Germinal center (tissue), 1 donor: ENCODE measurements around the gene RSPO1.
"Not testable (repeated sequence)": the region's sequence is repeated elsewhere in the genome, so short reads cannot be mapped to it uniquely, and the experiment has no call there.

Source experiments
- DNase-seq: peaks from one replicate; pipeline ENCODE4 v3.0.0; 2012; ENCODE audit warnings: mixed read lengths, low spot score

Gene RSPO1, protein sequence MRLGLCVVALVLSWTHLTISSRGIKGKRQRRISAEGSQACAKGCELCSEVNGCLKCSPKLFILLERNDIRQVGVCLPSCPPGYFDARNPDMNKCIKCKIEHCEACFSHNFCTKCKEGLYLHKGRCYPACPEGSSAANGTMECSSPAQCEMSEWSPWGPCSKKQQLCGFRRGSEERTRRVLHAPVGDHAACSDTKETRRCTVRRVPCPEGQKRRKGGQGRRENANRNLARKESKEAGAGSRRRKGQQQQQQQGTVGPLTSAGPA

DNA sequence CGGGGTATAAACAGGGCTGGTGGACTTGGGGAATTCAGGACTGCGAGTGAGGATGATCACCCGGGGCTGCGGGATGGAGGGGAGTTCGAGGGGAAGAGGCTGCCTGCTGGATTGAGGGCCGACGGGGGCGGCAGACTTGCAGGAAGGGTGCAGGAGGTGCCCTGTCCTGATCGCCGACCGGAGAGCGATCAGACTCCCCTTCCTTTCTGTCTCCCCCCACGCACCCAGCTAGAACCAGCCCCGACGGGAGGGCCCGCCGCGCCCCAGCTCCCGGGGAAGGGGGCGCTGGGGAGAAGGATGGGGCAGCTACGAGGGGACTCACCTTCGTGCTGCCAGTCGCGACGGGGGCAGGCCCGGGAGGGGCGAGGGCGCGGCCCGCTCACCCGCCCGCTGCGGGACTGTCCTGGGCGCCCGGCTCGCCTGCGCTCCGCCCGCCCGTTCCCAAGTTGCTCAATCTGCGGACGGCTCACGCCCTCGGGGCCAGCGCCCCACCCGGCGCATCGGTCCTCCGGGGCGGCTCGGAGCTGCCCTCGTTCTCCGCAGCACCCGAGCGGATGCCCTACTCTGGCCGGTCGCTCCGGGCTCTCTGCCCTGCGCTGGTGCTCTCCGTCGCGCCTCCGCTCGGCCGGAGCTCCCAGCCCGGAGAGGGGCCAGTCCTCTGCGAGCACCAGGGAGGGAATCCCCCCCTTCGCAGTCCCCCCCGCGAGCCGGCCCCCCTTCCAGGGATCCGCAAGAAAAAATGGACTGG lies at the start of gene RSPO1:
RSPO1 (minus strand) TSS at position 649 of the 748 bp plus-strand sequence. CDS start 5,231 bp downstream, outside the sequence.
- peak; percentile 20 for DNase-seq

DNA sequence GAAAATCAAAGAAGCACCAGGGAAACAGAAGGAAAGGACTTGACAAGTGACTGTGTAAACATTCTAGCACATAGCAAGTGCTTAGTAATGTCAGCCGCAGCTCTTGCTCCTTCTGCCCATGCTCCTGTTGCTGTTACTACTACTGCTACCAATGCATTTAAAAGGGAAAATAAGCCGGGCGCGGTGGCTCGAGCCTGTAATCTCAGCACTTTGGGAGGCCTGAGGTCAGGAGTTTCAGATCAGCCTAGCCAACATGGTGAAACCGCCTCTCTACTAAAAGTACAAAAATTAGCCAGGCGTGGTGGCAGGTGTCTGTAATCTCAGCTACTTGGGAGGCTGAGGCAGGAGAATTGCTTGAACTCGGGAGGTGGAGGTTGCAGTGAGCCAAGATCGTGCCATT lies 49.5 kb upstream of the RSPO1 start:
- DNase-seq = not testable (repeated sequence)

DNA sequence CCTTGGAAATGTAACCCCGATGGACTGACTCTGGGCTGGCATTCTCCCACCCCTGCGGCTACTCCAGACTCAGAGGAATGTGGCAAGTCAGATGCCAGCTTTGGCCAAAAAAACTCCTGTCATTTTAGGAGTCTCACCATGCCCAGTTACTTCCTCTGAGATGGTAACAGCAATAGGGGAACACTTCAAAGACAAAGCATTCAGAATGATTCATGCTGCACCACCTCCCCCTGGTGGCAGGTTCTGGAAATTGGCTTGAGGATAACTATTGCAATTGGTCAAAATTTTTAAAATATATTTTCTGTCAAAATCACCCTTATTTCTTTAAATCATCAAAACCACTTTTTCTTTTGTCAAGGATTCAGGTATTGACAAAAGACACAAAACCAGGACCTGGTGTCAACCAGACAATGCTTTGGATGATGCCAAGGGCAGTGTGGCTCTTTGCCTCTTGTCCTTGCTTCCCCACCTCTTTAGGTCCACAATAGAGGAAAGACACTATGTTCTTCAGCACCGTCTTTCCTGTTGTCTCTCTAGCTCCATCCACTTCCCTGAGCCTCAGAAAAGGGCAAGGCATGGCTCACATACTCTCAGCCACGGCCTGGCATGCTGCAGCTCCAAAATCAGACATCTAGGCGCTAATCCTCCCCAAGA lies 47.8 kb upstream of the RSPO1 start:
- DNase-seq = peak; percentile 62

DNA sequence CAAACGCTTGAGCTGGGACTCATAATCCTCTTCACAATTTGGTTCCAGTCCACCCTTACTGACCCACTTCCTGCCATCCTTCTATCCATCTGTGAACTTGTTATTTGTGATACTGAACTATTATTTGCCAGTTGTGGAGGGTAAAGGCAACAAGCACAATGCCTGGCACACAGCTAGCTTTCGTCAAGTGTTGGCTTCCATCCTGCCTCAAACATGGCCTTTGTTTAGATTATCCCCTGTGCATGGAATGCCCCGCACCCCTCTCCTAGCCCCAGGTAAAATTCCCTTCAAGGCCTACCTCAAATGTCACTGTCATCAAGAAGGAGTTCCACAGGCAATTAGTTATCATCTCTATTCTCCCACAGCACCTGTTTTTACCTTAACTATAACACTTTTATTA lies 46.2 kb upstream of the RSPO1 start:
- no peak for DNase-seq

DNA sequence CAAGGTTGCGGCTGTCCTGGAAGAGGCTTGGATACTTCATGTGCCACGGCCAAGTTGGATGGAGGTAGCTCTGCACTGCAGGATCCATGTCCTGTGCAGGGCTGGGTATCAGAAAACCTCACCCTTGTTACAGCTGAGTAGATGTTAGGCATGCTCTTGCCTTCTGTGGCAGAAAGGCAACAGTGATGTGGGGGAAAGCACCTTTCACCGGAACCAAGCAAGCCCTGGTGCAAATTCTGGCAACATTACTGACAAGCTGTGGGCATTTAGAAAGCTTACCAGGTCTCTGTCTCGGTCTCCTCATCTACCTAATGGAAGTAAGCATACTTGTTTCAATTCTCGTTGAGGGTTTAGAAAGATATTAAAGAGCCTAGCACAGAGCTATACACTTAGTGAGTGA lies 43.1 kb upstream of the RSPO1 start:
- DNase-seq = no peak

DNA sequence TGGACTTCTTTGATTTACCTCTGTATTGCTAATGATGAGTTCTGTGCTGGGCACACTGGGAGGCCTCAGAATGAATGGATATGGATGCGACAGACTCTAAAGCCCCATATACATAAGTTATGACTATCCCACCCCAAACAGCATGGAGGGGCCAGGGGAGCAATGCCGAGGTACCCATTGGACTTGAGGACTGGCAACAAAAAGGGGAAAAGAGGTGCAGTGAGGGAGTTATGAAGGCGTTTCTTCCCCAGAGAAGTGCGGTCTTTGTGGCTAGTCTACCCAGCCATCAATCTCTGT lies 42.4 kb upstream of the RSPO1 start:
- no peak for DNase-seq

DNA sequence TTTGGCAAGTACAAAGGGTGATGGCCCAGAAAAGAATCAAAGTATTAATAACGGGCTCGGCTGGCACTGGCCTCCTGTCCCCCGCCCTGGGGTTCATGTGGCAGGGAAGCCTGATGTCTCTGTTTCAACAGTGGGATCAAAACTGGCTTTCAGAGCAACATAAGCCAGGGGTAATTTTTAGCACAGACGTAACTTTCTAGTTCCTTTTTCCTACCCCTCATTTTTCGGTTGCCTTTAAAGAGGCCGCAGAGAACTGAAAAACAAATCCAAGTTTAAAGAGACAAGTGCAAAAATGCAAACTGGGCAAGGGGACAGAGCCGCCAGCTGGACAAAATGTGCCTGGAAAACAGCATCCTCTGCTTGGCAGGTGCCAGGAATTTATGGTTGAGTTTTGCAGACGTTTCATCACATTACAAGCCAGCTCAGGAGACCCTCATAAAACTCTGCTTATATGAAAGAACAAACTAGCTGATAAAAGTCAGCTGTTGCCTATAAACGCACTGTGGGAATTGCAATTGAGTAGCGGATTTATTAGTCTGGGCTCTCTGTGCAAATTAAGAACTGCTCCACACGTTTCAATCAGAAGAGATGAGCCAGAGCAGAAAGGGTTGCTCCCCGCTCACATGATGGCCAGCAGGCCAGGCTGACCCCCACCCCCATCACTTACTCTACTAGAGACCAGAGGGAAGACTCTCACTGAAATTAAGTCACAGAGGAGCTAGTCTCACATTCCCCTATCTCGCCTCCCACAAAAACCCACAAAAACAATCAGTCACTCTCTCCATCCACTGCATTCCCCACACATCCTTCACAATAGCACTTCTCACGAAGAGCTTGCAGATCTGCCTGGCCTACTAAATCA lies 41.8 kb upstream of the RSPO1 start:
- DNase-seq = no peak

DNA sequence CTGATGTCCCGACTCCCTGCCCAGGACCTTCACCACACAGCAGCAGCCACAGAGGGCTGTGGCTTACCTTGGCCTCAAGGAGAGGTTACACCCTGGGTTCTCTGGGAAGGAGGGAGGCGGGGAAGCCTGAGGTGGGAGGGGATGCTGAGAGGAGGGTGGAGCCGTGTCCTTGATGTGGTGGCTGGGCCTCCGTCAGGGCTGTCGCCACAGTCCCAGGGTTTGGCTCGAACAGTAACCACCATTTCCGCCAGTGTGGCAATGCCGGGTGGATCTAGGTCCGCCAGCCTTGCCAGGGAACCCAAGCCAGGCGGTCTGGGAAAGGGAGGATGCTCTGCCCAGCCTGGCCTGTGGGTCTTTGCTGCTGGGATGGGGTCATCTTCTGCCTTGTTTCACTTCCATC lies 39.2 kb upstream of the RSPO1 start:
- DNase-seq = no peak

DNA sequence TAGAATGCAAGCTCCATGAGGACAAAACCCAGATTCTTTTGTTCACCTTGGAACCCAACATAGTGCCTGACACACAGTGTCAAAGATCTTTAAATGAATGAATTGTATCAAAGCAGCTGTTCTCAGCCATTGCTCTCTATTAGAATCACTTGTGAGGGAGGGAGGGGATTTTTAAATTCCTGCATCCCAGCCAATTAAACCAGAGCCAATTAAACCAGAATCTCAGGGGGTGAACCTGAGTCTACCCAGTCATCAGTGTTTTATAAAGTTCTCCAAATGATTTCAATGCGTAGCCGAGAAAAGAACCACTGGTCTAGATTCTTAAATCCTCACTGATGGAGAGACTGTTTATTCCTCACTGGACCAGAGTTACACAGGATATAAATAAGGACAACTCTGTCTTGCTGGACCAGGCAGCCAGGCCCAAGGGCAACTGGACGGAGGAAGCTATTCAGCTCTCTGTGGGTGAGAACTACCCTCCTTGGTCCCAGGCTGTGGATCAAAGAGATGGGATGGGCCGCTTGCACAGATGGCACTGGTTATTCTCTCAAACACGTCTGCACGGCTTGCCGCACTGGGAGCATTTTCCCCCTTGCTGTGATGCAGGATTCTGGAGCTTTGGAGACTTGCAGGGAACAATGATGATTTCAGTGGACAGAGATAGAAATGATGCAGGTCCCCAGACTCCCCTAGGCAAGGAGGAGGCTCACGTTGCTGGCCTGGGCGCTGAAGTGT lies 37.6 kb upstream of the RSPO1 start:
- DNase-seq = no peak

DNA sequence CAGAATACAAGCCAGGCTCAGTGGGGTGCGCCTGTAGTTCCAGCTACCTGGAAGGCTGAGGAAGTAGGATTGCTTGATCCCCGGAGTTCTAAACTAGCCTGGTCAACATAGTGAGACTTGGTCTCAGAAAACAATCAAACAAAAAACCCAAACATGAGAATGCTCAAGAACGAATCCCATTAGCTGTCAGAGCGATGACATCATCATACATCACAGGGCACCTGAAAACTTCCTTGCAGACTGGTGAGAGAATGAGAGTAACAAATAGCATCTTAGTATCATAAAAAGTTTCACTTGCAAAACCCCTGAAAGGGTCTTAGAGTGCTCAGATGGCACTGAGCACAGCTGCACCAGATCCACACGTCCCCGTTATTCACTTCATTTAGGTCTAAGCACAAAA lies 36.6 kb upstream of the RSPO1 start:
- DNase-seq = no peak

DNA sequence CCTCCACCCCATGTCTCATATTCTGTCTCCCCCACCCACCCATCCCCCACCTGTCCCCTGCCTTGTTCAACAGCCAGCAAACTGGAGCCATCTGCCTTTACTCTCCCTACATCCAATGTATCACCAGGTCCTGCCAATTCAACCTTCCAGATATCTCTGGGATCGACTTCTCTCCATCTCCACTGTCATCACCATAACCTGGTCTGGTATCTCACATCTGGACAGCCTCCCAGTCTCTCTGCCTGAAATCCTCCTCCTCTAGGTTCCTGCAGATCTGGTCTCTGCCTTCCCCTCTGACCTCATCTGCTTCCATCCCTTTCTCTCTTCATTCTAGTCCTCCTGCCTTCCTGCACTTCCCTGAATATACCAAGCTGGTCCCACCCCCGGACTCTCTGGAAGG lies 35.4 kb upstream of the RSPO1 start:
- no peak for DNase-seq

DNA sequence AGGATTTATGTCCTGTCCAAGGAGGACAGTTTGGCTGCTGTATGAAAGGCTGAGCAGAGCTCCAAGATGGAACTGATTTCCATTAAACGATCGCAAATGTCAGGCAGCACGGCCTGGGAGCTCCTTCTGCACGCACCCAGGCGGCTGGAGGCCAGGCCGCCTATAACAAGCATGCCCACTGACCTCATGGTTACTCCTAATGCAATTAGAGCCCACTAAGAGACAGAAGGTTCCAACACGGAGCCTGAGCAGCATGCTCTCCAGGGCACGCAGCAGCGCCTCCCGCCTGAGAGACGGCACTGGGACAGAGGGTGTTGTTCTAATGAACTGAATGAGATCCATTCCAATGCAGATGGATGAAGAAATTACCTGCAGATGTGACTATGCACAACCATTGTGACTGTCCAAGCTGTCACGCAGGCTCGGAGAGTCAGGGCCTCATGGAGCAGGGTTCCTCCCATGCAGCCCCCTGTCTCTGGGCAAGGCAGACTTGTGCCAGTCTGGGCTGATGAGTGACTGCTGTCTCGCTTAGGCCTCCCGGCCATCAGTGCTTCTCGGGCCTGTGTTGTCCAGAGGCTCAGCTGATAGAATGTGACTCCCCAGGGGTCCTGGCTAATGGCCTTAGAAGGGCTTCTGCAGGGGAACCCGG lies 32.5 kb upstream of the RSPO1 start:
- DNase-seq = no peak

DNA sequence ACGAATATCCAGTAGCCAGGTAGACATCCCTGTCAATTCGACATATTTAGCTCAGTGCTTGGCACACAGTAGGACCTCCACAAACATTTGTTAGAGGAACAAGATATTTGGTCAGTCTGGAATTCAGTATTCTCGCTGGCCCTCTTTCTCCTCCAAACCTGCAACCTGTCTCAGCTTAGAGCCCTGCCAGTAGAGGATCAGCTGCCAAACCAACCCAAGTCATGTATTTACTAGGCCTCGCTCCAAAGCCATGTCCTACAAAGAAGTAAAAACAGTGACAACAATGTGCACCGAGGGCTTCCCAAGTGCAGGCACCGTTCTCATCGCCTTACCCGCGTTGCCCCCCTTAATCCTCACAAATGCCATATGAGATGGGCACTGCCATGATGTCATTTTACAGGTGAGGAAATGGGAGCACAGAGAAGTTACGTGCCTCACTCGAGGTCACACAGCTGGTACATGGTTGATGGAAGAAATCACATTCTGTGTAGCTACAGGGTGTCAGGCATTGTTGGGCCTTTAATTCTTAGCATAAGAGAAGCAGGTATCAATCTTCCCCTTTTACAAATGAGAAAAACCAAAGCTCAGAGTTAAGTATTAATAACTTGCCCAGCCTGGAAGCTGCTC lies 31.7 kb upstream of the RSPO1 start:
- DNase-seq = no peak

DNA sequence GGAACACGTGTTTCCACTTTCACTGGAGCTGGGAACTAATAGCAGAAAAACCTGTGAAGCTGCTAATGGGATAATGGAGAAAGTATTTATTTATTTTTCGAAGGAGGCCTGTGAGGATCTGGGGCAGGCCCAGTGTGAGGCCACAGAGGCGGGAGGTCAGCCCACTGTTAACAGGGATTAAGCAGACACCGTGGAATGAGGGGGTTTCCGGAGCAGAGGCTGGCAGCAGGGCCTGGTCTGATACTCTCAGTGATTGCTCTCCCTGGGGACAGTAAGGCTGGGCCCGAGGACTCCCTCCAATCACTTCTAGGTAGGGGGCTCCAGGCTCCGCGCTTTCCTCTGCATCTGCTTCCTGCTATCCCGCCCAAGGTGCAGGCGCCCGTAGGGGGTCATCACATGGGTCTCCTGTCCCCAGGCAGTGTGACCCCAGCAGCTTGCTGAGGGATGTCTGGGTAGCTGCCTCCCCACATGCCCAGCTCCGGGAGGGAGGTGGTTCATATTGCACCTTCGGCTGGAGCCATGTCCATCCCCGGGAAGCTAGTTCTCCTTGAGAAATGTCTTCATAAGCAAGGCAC lies 28.8 kb upstream of the RSPO1 start:
- DNase-seq = no peak

DNA sequence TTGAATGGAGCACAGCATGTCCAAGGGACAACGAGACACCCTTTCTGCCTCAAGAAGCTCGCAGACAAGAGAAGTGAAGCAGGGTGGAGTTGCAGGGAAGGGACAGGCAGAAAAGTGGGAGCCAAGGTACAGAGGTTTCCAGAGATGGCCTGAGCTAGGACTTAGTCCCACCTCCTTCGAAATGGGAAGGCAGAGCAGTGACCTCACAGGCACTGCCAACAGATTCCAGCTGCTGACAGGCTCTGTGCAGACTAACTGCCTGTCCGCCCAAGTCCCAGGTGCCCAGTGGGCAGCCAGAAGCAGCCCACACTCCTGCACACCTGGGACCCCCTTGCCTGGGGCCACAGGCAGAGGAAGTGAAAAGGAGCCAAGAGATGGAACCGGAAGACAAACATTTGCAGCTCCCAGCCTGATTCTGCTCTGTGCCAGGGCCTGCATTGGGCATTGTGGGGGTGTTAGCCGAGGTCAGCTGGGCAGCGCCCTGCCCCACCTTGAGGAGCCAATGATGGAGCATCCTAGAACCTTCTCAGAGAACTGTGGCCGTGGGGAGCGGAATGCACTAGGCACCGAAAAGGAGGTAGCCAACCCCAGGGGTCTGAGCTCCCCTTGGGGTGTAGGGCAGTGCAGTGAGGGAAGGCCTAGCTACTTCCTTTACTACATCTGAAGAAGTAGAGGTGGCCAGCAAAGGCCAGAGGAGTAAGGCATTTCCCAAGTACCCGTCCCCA lies 27.5 kb upstream of the RSPO1 start:
- DNase-seq = no peak

DNA sequence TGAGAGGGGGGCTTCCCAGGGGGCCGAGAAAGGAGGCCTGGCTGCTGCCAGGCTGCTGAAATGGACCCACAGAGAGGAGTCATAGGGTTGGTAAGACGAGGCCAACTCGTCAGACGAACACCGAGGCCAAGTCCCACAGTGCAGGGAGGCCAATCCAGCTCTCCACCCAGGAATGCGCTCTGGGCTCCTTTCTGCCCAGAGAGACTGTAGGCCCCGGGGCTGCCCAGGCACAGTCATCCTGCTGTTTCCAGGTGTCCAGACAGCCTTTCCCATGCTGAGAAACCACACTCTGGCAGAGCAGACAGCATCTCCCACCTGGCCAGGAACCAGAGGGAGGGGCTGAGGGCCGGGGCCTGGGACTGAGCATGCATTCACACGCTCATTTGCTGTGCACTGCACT lies 26.7 kb upstream of the RSPO1 start:
- DNase-seq = no peak

DNA sequence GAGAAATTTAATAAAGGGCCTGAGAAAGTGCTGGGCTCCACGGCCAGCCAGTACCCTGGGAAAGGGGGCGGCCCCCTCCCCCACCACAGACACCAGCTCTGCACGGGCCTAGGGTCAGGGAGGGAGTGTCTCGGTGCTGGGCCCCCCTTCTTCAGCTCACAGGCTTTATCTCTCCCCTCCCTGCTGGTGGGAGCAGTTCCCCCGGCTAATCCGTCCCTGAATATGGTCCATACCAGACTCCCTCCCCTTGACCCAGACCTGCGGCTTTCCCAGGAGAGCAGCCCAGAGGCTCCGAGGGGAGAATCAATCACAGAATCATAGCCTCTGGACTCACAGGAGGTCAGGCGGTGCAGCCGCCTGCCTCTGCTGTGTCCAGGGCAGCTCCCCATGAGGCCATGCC lies 26.0 kb upstream of the RSPO1 start:
- no peak for DNase-seq

DNA sequence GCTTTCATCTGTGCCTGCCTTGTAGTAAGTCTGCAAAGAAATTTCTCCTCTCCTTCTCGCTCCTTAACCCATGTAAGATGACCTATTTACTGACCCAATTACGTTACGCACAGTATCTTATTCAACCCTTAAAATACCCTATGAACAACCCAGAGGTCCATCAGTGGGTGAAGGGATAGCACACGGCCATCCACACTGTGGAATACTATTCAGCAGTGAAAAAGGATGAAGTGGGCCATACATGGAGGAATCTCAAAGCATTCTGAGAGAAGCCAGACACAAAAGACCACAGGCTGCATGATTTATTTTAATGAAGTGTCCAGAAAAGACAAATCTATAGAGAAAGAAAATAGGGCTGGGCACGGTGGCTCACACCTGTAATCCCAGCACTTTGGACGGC lies 23.8 kb upstream of the RSPO1 start:
- DNase-seq = no peak

DNA sequence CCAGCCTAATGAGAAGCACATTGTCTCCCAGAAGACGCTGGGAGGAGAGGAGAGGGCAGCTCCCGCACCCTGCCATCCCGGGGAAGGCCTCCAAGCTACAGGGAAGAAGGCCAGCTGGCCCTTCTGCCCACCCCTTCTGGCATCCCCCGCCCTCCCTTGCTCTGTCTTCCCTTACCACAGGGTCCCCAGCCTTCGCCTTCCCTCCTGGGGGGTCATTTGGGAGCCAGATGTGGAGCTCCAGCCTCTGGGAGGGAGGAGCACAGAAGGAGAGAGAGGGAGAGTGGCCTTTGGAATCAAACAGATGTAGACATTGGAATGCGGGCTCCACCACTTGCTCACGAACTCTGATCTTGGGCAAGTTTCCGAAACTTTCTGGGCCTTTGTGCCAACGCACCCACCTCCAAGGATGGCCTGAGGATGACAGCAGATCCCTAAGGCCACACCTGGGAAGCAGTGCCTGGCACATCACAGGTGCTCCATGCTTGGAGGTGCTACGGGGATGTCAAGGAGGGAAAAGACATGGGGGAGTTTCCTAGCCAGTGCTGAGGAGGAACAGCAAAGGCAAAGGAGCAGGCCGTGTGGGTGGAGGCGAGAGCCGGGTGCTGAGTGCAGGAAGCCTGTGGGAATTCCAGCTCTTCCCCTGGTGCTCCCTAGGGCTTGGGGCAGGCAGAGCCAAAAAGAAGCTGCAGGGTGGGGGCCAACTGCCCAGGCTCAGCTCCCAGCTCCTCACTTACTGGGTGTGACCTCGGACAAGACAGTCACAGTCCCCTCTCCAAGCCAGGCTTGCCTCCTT lies 23.1 kb upstream of the RSPO1 start:
- DNase-seq = no peak
